Astrocyte (in vitro differentiated cells and primary cell): ENCODE data around the gene KL. TPM values are rescaled to one million over a fixed set of nuclear protein-coding genes. Genes with fewer than 3 reads are reported as not detected.

Experiments
- DNase-seq: peaks from one replicate; pipeline ENCODE4 v3.0.0-alpha.2; 2010; ENCODE audit warnings: low read depth
- FAIRE-seq: peaks from 2 replicates; lab custom pipeline; 2011; peaks lifted over from hg19 to GRCh38; lab: Jason Lieb, UNC
- H2AFZ ChIP-seq: 2 replicates; pipeline ENCODE4 v1.6.0; 2012; ENCODE audit warnings: low read depth, low read length, inconsistent platforms
- H3K27ac ChIP-seq: 2 replicates; pipeline ENCODE4 v1.5.1; 2011; ENCODE audit warnings: low read depth, low read length, inconsistent platforms
- H3K27me3 ChIP-seq: 2 replicates; pipeline ENCODE4 v1.6.0; 2011; ENCODE audit warnings: low read length, inconsistent platforms; ENCODE audit not compliant: insufficient read depth
- H3K36me3 ChIP-seq: 2 replicates; pipeline ENCODE4 v1.5.1; 2011; ENCODE audit warnings: low read length, inconsistent platforms; ENCODE audit not compliant: insufficient read depth
- H3K4me1 ChIP-seq: 2 replicates; pipeline ENCODE4 v1.5.1; 2011; ENCODE audit warnings: low read length, inconsistent platforms; ENCODE audit not compliant: insufficient read depth
- H3K4me2 ChIP-seq: 2 replicates; pipeline ENCODE4 v1.6.0; 2012; ENCODE audit warnings: low read length, inconsistent platforms
- H3K4me3 ChIP-seq: 2 replicates; pipeline ENCODE4 v1.5.1; 2011; ENCODE audit warnings: low read depth, mild to moderate bottlenecking, low read length, inconsistent platforms; ENCODE audit not compliant: insufficient read depth
- H3K79me2 ChIP-seq: 2 replicates; pipeline ENCODE4 v1.6.0; 2012; ENCODE audit warnings: mild to moderate bottlenecking, low read length, inconsistent platforms; ENCODE audit not compliant: insufficient read depth
- H3K9ac ChIP-seq: 2 replicates; pipeline ENCODE4 v1.6.0; 2012; ENCODE audit warnings: mild to moderate bottlenecking, low read length, inconsistent platforms
- H3K9me3 ChIP-seq: 2 replicates; pipeline ENCODE4 v1.5.1; 2012; ENCODE audit warnings: low read depth, mild to moderate bottlenecking, low read length, inconsistent platforms; ENCODE audit not compliant: insufficient read depth
- H4K20me1 ChIP-seq: 2 replicates; pipeline ENCODE4 v1.6.0; 2012; ENCODE audit warnings: low read length, inconsistent platforms; ENCODE audit not compliant: insufficient read depth
- H3K27ac Mint-ChIP-seq: one replicate; pipeline ENCODE4 v1.8.0; 2021; ENCODE audit warnings: mild to moderate bottlenecking, mixed read lengths; ENCODE audit not compliant: unreplicated experiment
- H3K27me3 Mint-ChIP-seq: one replicate; pipeline ENCODE4 v1.8.0; 2021; ENCODE audit warnings: low read depth, mixed read lengths; ENCODE audit not compliant: unreplicated experiment
- H3K36me3 Mint-ChIP-seq: one replicate; pipeline ENCODE4 v1.8.0; 2021; ENCODE audit warnings: low read depth, mixed read lengths; ENCODE audit not compliant: unreplicated experiment
- H3K4me1 Mint-ChIP-seq: one replicate; pipeline ENCODE4 v1.8.0; 2021; ENCODE audit warnings: low read depth, mixed read lengths; ENCODE audit not compliant: unreplicated experiment
- H3K4me3 Mint-ChIP-seq: one replicate; pipeline ENCODE4 v1.8.0; 2021; ENCODE audit warnings: mild to moderate bottlenecking, moderate library complexity, mixed read lengths; ENCODE audit not compliant: unreplicated experiment
- H3K9me3 Mint-ChIP-seq: one replicate; pipeline ENCODE4 v1.8.0; 2021; ENCODE audit warnings: mild to moderate bottlenecking, mixed read lengths; ENCODE audit not compliant: unreplicated experiment
- EZH2 ChIP-seq: IDR thresholded peaks from 2 replicates; pipeline ENCODE4 v1.6.1; 2012; ENCODE audit warnings: mild to moderate bottlenecking, low read length, inconsistent platforms; ENCODE audit not compliant: insufficient read depth
- total RNA-seq: library from RNA; stranded (reverse); gene quantifications from 2 replicates; pipeline ENCODE4 v1.2.1, GENCODE V29; 2021
- TF ChIP-seq, protein P1 (sequence below): IDR thresholded peaks from 2 replicates; pipeline ENCODE4 v1.5.1; 2011; ENCODE audit warnings: low read depth, mild to moderate bottlenecking, inconsistent platforms, low read length, moderate library complexity; ENCODE audit not compliant: insufficient read depth

The KL gene
- total RNA-seq, 1 donor from 2014 or later = 0.07 TPM

DNA sequence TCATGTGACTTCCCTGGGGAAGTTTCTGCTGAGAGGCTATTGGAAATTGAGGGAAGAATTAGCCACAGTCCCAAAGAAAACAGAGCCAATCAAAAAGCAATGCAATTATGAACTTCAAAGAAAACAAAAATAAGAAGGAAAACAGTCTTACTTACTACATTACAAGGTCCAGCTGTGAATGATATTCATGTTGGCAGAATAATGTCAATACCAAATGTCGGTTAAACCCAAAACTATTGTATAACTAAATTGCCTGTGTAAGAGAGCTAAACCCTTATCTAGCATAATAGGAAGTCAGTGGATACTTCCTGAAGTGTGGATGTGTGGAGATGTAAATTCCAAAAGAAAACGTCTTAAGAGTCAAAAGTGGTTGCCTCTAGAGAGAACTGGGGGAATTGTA lies 12.4 kb downstream of the KL start:
- no peaks in the 10 kb centered on the region for H3K36me3 ChIP-seq
- no peaks in the 10 kb centered on the region for H4K20me1 ChIP-seq
- no peak for FAIRE-seq

DNA sequence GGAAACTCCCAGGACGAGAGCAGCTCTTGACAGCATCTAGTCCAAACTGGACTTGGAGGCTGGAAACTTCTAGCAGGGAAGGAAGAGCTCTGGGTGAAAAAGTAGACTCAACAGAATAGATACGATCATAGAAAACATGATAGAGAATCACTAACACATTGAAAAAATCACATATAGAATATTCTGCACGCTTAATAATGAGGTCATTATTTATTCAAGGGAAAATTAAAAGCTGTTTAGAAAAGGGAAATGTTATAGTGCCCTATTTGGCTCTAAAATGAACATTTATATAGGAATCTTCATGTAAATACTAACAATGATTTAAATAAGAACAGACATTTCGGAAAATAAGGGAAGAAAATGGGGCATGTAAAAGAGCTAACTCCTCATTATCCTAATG lies 15.1 kb downstream of the KL start:
- no peaks in the 10 kb centered on the region for H3K36me3 ChIP-seq
- no peaks in the 10 kb centered on the region for H3K79me2 ChIP-seq
- no peaks in the 10 kb centered on the region for H3K36me3 Mint-ChIP-seq
- no peak overlapping the region for H3K4me3 Mint-ChIP-seq
- H3K27me3 ChIP-seq = no peaks in the 10 kb centered on the region
- no peak overlapping the region for H3K27ac ChIP-seq
- no peaks in the 10 kb centered on the region for H3K27me3 Mint-ChIP-seq
- DNase-seq = no peak
- no peak for TF ChIP-seq EZH2
- TF ChIP-seq, protein P1, sequence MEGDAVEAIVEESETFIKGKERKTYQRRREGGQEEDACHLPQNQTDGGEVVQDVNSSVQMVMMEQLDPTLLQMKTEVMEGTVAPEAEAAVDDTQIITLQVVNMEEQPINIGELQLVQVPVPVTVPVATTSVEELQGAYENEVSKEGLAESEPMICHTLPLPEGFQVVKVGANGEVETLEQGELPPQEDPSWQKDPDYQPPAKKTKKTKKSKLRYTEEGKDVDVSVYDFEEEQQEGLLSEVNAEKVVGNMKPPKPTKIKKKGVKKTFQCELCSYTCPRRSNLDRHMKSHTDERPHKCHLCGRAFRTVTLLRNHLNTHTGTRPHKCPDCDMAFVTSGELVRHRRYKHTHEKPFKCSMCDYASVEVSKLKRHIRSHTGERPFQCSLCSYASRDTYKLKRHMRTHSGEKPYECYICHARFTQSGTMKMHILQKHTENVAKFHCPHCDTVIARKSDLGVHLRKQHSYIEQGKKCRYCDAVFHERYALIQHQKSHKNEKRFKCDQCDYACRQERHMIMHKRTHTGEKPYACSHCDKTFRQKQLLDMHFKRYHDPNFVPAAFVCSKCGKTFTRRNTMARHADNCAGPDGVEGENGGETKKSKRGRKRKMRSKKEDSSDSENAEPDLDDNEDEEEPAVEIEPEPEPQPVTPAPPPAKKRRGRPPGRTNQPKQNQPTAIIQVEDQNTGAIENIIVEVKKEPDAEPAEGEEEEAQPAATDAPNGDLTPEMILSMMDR = no peak
- H3K9ac ChIP-seq = no peak overlapping the region
- no peak overlapping the region for H3K4me2 ChIP-seq
- no peak overlapping the region for H3K27ac Mint-ChIP-seq
- H3K4me1 ChIP-seq = no peaks in the 10 kb centered on the region
- H4K20me1 ChIP-seq = no peaks in the 10 kb centered on the region
- FAIRE-seq = no peak
- no peak overlapping the region for H2AFZ ChIP-seq
- no peaks in the 10 kb centered on the region for H3K9me3 ChIP-seq
- H3K4me3 ChIP-seq = no peak overlapping the region
- H3K9me3 Mint-ChIP-seq = no peaks in the 10 kb centered on the region
- peaks cover 3% of the 10 kb centered on the region for H3K4me1 Mint-ChIP-seq

More for the DNA sequence above, 12.4 kb downstream of the KL start:
- H3K4me3 Mint-ChIP-seq = no peak overlapping the region
- peaks cover 3% of the 10 kb centered on the region for H3K4me1 Mint-ChIP-seq
- H3K9me3 Mint-ChIP-seq = no peaks in the 10 kb centered on the region
- no peak overlapping the region for H3K27ac ChIP-seq
- H3K4me2 ChIP-seq = no peak overlapping the region
- H3K27ac Mint-ChIP-seq = no peak overlapping the region
- no peak overlapping the region for H3K4me3 ChIP-seq
- no peak overlapping the region for H2AFZ ChIP-seq
- H3K9me3 ChIP-seq = no peaks in the 10 kb centered on the region
- H3K79me2 ChIP-seq = no peaks in the 10 kb centered on the region
- no peaks in the 10 kb centered on the region for H3K4me1 ChIP-seq
- no peak for DNase-seq
- peaks cover 10% of the 10 kb centered on the region for H3K27me3 Mint-ChIP-seq
- peaks cover 8% of the 10 kb centered on the region for H3K27me3 ChIP-seq
- H3K36me3 Mint-ChIP-seq = no peaks in the 10 kb centered on the region
- TF ChIP-seq, protein P1 = no peak
- TF ChIP-seq EZH2 = no peak
- no peak overlapping the region for H3K9ac ChIP-seq

DNA sequence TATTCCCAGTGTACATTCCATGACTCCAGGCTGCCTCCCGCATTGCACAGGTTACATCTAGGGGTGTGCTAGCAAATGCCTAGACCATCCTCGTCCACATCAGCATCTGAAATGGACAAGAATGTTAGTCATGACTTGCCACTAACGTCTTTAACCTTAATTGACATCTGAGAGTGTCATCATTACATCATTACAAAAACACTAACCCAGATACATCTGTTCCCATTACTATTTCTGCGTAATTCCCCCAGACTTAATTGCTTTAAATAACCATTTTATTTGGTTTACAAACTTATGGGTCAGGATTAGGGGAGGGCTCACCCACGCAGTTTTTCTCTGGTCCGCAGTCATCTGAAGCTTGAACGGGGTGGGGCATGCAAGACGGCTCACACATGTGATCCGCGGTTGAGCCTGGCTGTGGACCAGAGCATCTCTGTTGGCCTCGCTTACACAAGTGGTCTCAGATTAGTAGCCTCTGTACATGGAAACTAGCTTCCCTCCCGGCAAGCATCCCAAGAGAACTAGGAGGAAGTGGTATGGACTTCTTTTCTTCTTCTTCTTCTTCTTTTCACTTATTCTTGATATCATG lies 15.9 kb downstream of the KL start:
- no peak overlapping the region for H3K4me3 Mint-ChIP-seq
- H3K9me3 Mint-ChIP-seq = no peaks in the 10 kb centered on the region
- TF ChIP-seq, protein P1 = no peak
- no peak for TF ChIP-seq EZH2
- Histone ChIP-seq H3K27me3 (no peaks in the 10 kb centered on the region), H3K9ac (no peak overlapping the region), H3K4me2 (no peak overlapping the region), H3K4me1 (no peaks in the 10 kb centered on the region), H2AFZ (no peak overlapping the region), H3K36me3 (no peaks in the 10 kb centered on the region), H3K9me3 (no peaks in the 10 kb centered on the region), H4K20me1 (no peaks in the 10 kb centered on the region), H3K27ac (no peak overlapping the region), H3K79me2 (no peaks in the 10 kb centered on the region), H3K4me3 (no peak overlapping the region)
- DNase-seq (no peak), FAIRE-seq (no peak)
- H3K27ac Mint-ChIP-seq = no peak overlapping the region
- no peaks in the 10 kb centered on the region for H3K27me3 Mint-ChIP-seq
- H3K4me1 Mint-ChIP-seq = peaks cover 3% of the 10 kb centered on the region
- H3K36me3 Mint-ChIP-seq = no peaks in the 10 kb centered on the region
